GM21528 (cell line): ENCODE data around the gene RRAGD.

ENCODE experiments used
- ATAC-seq: cut with Tn5 transposase; IDR thresholded peaks from one replicate; pipeline ENCODE4 v1.9.1; 2021; ENCODE audit warnings: mild to moderate bottlenecking, moderate library complexity; ENCODE audit not compliant: unreplicated experiment, low FRiP score

RRAGD gene

GRCh38 chr6:89412071-89413005 is at the start of gene RRAGD:
RRAGD (minus strand) TSS chr6:89412273; CDS start chr6:89411993, 280 bp downstream.
- peak; percentile 79 for ATAC-seq

GRCh38 chr6:89460713-89461112 is 48.6 kb upstream of the RRAGD start:
- no peak for ATAC-seq

- ATAC-seq: no peak
Measured at GRCh38 chr6:89459501-89459900, 47.4 kb upstream of the RRAGD start.

- no peak for ATAC-seq
Measured at GRCh38 chr6:89458704-89459103, 46.6 kb upstream of the RRAGD start.

GRCh38 chr6:89454300-89454699 is 42.2 kb upstream of the RRAGD start:
- ATAC-seq: no peak

GRCh38 chr6:89452281-89452680 is 40.2 kb upstream of the RRAGD start:
- ATAC-seq: no peak

GRCh38 chr6:89449193-89449592 is 37.1 kb upstream of the RRAGD start:
- no peak for ATAC-seq

GRCh38 chr6:89443658-89444057 is 31.6 kb upstream of the RRAGD start:
- ATAC-seq: no peak

- no peak for ATAC-seq
Measured at GRCh38 chr6:89440200-89440599, 28.1 kb upstream of the RRAGD start.

GRCh38 chr6:89439014-89439413 is 26.9 kb upstream of the RRAGD start:
- no peak for ATAC-seq

- ATAC-seq: no peak
Measured at GRCh38 chr6:89438248-89438647, 26.2 kb upstream of the RRAGD start.

- no peak for ATAC-seq
Measured at GRCh38 chr6:89436226-89436625, 24.2 kb upstream of the RRAGD start.

GRCh38 chr6:89434954-89435353 is 22.9 kb upstream of the RRAGD start:
- ATAC-seq: no peak

- no peak for ATAC-seq
Measured at GRCh38 chr6:89434150-89434499, 22.1 kb upstream of the RRAGD start.

GRCh38 chr6:89433252-89434149 is 21.4 kb upstream of the RRAGD start:
- peak; percentile 43 for ATAC-seq

- ATAC-seq: peak; percentile 93
Measured at GRCh38 chr6:89432875-89433251, 20.8 kb upstream of the RRAGD start, which contains the start of gene ANKRD6. ANKRD6 (plus strand) TSS chr6:89433152; CDS start chr6:89566977, 133,825 bp downstream.

GRCh38 chr6:89430201-89430962 is 18.3 kb upstream of the RRAGD start:
- no peak for ATAC-seq

- ATAC-seq: no peak
Measured at GRCh38 chr6:89416796-89417195, 4.7 kb upstream of the RRAGD start.

GRCh38 chr6:89415185-89415584 is 3.1 kb upstream of the RRAGD start:
- ATAC-seq: no peak

GRCh38 chr6:89414215-89414614 is 2.1 kb upstream of the RRAGD start:
- no peak for ATAC-seq

- ATAC-seq: no peak
Measured at GRCh38 chr6:89413006-89413400, 930 bp upstream of the RRAGD start.
